Endodermal cell (in vitro differentiated cells): ENCODE measurements around the gene CHERP. TPM values are rescaled to one million over a fixed set of nuclear protein-coding genes. Genes with fewer than 3 reads are reported as not detected.

ENCODE experiments used
- DNase-seq: peaks from one replicate; pipeline ENCODE4 v3.0.0-alpha.2; 2017
- H3K27ac ChIP-seq: 2 replicates; pipeline ENCODE4 v1.5.1; 2013; ENCODE audit warnings: mild to moderate bottlenecking, low read depth, low read length, moderate library complexity
- H3K27me3 ChIP-seq: 2 replicates; pipeline ENCODE4 v1.6.1; 2013; ENCODE audit warnings: mild to moderate bottlenecking, low read length, moderate library complexity; ENCODE audit not compliant: insufficient read depth, control insufficient read depth, poor library complexity, severe bottlenecking
- H3K36me3 ChIP-seq: 2 replicates; pipeline ENCODE4 v1.7.0; 2013; ENCODE audit warnings: mild to moderate bottlenecking, low read length, moderate library complexity; ENCODE audit not compliant: control insufficient read depth, insufficient read depth
- H3K4me1 ChIP-seq: one replicate; pipeline ENCODE4 v1.7.0; 2013; ENCODE audit warnings: low read length; ENCODE audit not compliant: control insufficient read depth, insufficient read depth
- H3K4me3 ChIP-seq: 2 replicates; pipeline ENCODE4 v1.5.1; 2013; ENCODE audit warnings: mild to moderate bottlenecking, low read length, moderate library complexity
- H3K9ac ChIP-seq: 2 replicates; pipeline ENCODE4 v1.6.1; 2013; ENCODE audit warnings: mild to moderate bottlenecking, low read length, moderate library complexity; ENCODE audit not compliant: poor library complexity, severe bottlenecking; ENCODE audit errors: extremely low read depth
- H3K9me3 ChIP-seq: 2 replicates; pipeline ENCODE4 v1.6.1; 2013; ENCODE audit warnings: mild to moderate bottlenecking, low read length, moderate library complexity; ENCODE audit not compliant: control insufficient read depth
- H3K27ac Mint-ChIP-seq: 2 replicates; pipeline ENCODE4 v1.8.0; 2020; ENCODE audit warnings: mixed read lengths
- H3K27me3 Mint-ChIP-seq: 2 replicates; pipeline ENCODE4 v1.8.0; 2021; ENCODE audit warnings: mild to moderate bottlenecking, mixed read lengths; ENCODE audit not compliant: insufficient read depth
- H3K36me3 Mint-ChIP-seq: 2 replicates; pipeline ENCODE4 v1.8.0; 2020; ENCODE audit warnings: low read depth, mixed read lengths
- H3K4me1 Mint-ChIP-seq: 2 replicates; pipeline ENCODE4 v1.8.0; 2020; ENCODE audit warnings: mixed read lengths
- H3K4me3 Mint-ChIP-seq: 2 replicates; pipeline ENCODE4 v1.8.0; 2020; ENCODE audit warnings: mild to moderate bottlenecking, moderate library complexity, mixed read lengths
- H3K9me3 Mint-ChIP-seq: 2 replicates; pipeline ENCODE4 v1.8.0; 2020; ENCODE audit warnings: mild to moderate bottlenecking, mixed read lengths
- CTCF ChIP-seq: fragments of 200-600 bp; sonication (generic); conservative IDR thresholded peaks from 2 replicates; pipeline ENCODE4 v1.5.0; 2021; ENCODE audit warnings: antibody characterized with exemption, mild to moderate bottlenecking
- WGBS, 2 experiments: methylation state at CpG; one replicate each; pipeline versions ENCODE4 v1.1.5 to v1.1.7; 2013; ENCODE audit warnings: missing lambda C conversion rate in 2 of 2, mixed read lengths in 1 of 2; ENCODE audit not compliant: insufficient coverage in 1 of 2, insufficient read length in 1 of 2; 5-methylcytosine and 5-hydroxymethylcytosine counted together
- total RNA-seq, 2 donors: library from RNA; stranded (reverse); fragmentation: NEBNext Ultra II Directional in 1 of 2; extraction: Animal tissue kit (Norgen Biotek cat#: 25700) in 1 of 2; gene quantifications; 2 replicates in 1 of 2; 3 replicates in 1 of 2; pipeline ENCODE4 v1.2.1, GENCODE V29; 2021

CHERP gene
- total RNA-seq, 2 donors from 2014 or later: 69.5 to 71.5 TPM

- WGBS, 2 experiments: 92 to 96% methylated on average over 9 to 17 of the region's 17 CpGs
Measured at GRCh38 chr19:16577531-16577985, 35.3 kb upstream of the CHERP start.

GRCh38 chr19:16576690-16577530 is 34.7 kb upstream of the CHERP start:
- WGBS, 2 experiments: 96% methylated on average over 28 to 52 of the region's 52 CpGs
- no peaks in the 10 kb centered on the region for H3K9me3 ChIP-seq

More at GRCh38 chr19:16577531-16577985, 35.3 kb upstream of the CHERP start:
- H3K4me1 ChIP-seq: no peaks in the 10 kb centered on the region
- H3K27me3 ChIP-seq: no peaks in the 10 kb centered on the region
- H3K27me3 Mint-ChIP-seq: no peaks in the 10 kb centered on the region
- H3K36me3 ChIP-seq: peaks cover 31% of the 10 kb centered on the region
- DNase-seq: no peak
- H3K27ac ChIP-seq: no peak overlapping the region
- H3K9ac ChIP-seq: no peak overlapping the region
- H3K9me3 ChIP-seq: no peaks in the 10 kb centered on the region
- no peak overlapping the region for H3K4me3 Mint-ChIP-seq
- TF ChIP-seq CTCF: no peak
- peaks cover 22% of the 10 kb centered on the region for H3K36me3 Mint-ChIP-seq
- no peaks in the 10 kb centered on the region for H3K9me3 Mint-ChIP-seq
- no peak overlapping the region for H3K4me3 ChIP-seq
- H3K4me1 Mint-ChIP-seq: peaks cover 13% of the 10 kb centered on the region
- no peak overlapping the region for H3K27ac Mint-ChIP-seq

More at GRCh38 chr19:16576690-16577530, 34.7 kb upstream of the CHERP start:
- Mint-ChIP-seq H3K4me3 (no peak overlapping the region), H3K9me3 (no peaks in the 10 kb centered on the region), H3K27me3 (no peaks in the 10 kb centered on the region), H3K4me1 (peaks cover 13% of the 10 kb centered on the region), H3K36me3 (peaks cover 22% of the 10 kb centered on the region), H3K27ac (no peak overlapping the region)
- no peak overlapping the region for H3K4me3 ChIP-seq
- H3K36me3 ChIP-seq: peaks cover 31% of the 10 kb centered on the region
- DNase-seq: no peak
- H3K4me1 ChIP-seq: no peaks in the 10 kb centered on the region
- H3K27ac ChIP-seq: no peak overlapping the region
- no peaks in the 10 kb centered on the region for H3K27me3 ChIP-seq
- no peak for TF ChIP-seq CTCF
- no peak overlapping the region for H3K9ac ChIP-seq
